Neural cell (in vitro differentiated cells): ENCODE results near the gene PTCH1. TPM values are rescaled to one million over a fixed set of nuclear protein-coding genes. Genes with fewer than 3 reads are reported as not detected.

Source experiments
- H2AFZ ChIP-seq: fragments of 200-600, 300-800 bp; sonication (generic), shearing (Covaris generic); 2 replicates; pipeline ENCODE4 v1.6.0; 2014; ENCODE audit warnings: low read depth, mild to moderate bottlenecking, antibody characterized with exemption, low read length, moderate library complexity
- H3F3A ChIP-seq: fragments of 200-600 bp; shearing (Covaris generic); 2 replicates; pipeline ENCODE4 v1.6.1; 2016; ENCODE audit warnings: mild to moderate bottlenecking, moderate library complexity, mixed read lengths, antibody characterized with exemption, low read length; ENCODE audit not compliant: insufficient read depth, poor library complexity, severe bottlenecking
- H3K27ac ChIP-seq: fragments of 200-600, 300-800 bp; sonication (generic), shearing (Covaris generic); 2 replicates; pipeline ENCODE4 v1.5.1; 2014; ENCODE audit warnings: mild to moderate bottlenecking, low read length, moderate library complexity
- H3K27me3 ChIP-seq: fragments of 300-800, 200-600 bp; sonication (generic), shearing (Covaris generic); 2 replicates; pipeline ENCODE4 v1.6.0; 2014; ENCODE audit warnings: mild to moderate bottlenecking, low read depth, low read length, moderate library complexity; ENCODE audit not compliant: insufficient read depth
- H3K36me3 ChIP-seq: fragments of 300-800, 200-600 bp; sonication (generic), shearing (Covaris generic); 2 replicates; pipeline ENCODE4 v1.5.1; 2014; ENCODE audit warnings: mild to moderate bottlenecking, antibody characterized with exemption, low read length, moderate library complexity; ENCODE audit not compliant: insufficient read depth
- H3K4me2 ChIP-seq: fragments of 300-800, 200-600 bp; sonication (generic), shearing (Covaris generic); 2 replicates; pipeline ENCODE4 v1.6.0; 2014; ENCODE audit warnings: mild to moderate bottlenecking, low read length
- H3K4me3 ChIP-seq: fragments of 300-800, 200-600 bp; sonication (generic), shearing (Covaris generic); 2 replicates; pipeline ENCODE4 v1.5.1; 2014; ENCODE audit warnings: mild to moderate bottlenecking, low read length, moderate library complexity
- H3K79me2 ChIP-seq: fragments of 200-600 bp; shearing (Covaris generic); replicated peaks from 2 replicates; pipeline ENCODE4 v1.6.0; 2014; ENCODE audit warnings: mild to moderate bottlenecking, low read length, moderate library complexity; ENCODE audit not compliant: insufficient read depth
- H3K9ac ChIP-seq: fragments of 300-800, 200-600 bp; sonication (generic), shearing (Covaris generic); 2 replicates; pipeline ENCODE4 v1.6.1; 2016; ENCODE audit warnings: mild to moderate bottlenecking, low read length, mixed read lengths
- H3K9me2 ChIP-seq: fragments of 200-600 bp; shearing (Covaris generic); 2 replicates; pipeline ENCODE4 v1.6.1; 2016; ENCODE audit warnings: mild to moderate bottlenecking, low read length, mixed read lengths; ENCODE audit not compliant: insufficient read depth
- H3K9me3 ChIP-seq: fragments of 200-600, 300-800 bp; sonication (generic), shearing (Covaris generic); 2 replicates; pipeline ENCODE4 v1.6.1; 2016; ENCODE audit warnings: mild to moderate bottlenecking, mixed run types, low read length, moderate library complexity, mixed read lengths
- H4K20me1 ChIP-seq: fragments of 200-600 bp; shearing (Covaris generic); 2 replicates; pipeline ENCODE4 v1.6.1; 2016; ENCODE audit warnings: mild to moderate bottlenecking, mixed run types; ENCODE audit not compliant: insufficient read depth
- CTCF ChIP-seq: fragments of 450-650 bp; IDR thresholded peaks from 2 replicates; pipeline ENCODE4 v1.5.1; 2014; ENCODE audit warnings: antibody characterized with exemption, mild to moderate bottlenecking, moderate library complexity; ENCODE audit not compliant: poor library complexity, severe bottlenecking
- EP300 ChIP-seq: fragments of 450-650 bp; conservative IDR thresholded peaks from 2 replicates; pipeline ENCODE4 v1.6.1; 2014; ENCODE audit warnings: antibody characterized with exemption, mild to moderate bottlenecking, moderate library complexity; ENCODE audit not compliant: poor library complexity, severe bottlenecking
- EZH2 ChIP-seq: fragments of 200-600, 300-800 bp; shearing (Covaris generic), sonication (generic); IDR thresholded peaks from 2 replicates; pipeline ENCODE4 v1.6.1; 2014; ENCODE audit warnings: antibody characterized with exemption, low read length, borderline replicate concordance, mild to moderate bottlenecking; ENCODE audit not compliant: insufficient read depth, poor library complexity, severe bottlenecking
- MXI1 ChIP-seq: fragments of 450-650 bp; conservative IDR thresholded peaks from 2 replicates; pipeline ENCODE4 v1.6.1; 2014; ENCODE audit warnings: antibody characterized with exemption, mild to moderate bottlenecking; ENCODE audit not compliant: poor library complexity, severe bottlenecking
- POLR2AphosphoS5 ChIP-seq: IDR thresholded peaks from 2 replicates; pipeline ENCODE4 v1.6.1; 2012
- RAD21 ChIP-seq: fragments of 450-650 bp; conservative IDR thresholded peaks from 2 replicates; pipeline ENCODE4 v1.6.1; 2014; ENCODE audit warnings: antibody characterized with exemption, mild to moderate bottlenecking, moderate library complexity
- REST ChIP-seq: IDR thresholded peaks from 2 replicates; pipeline ENCODE4 v1.6.1; 2012; ENCODE audit warnings: borderline replicate concordance
- SMC3 ChIP-seq: fragments of 450-650 bp; conservative IDR thresholded peaks from 2 replicates; pipeline ENCODE4 v1.6.1; 2014; ENCODE audit warnings: antibody characterized with exemption, mild to moderate bottlenecking, moderate library complexity; ENCODE audit not compliant: poor library complexity
- TAF1 ChIP-seq: IDR thresholded peaks from 2 replicates; pipeline ENCODE4 v1.6.1; 2012; ENCODE audit warnings: low read depth
- polyA plus RNA-seq: library from polyadenylated mRNA; depleted of rRNA; stranded (reverse); fragments of >200 nt; gene quantifications from 2 replicates; pipeline ENCODE4 v1.2.3, GENCODE V29; 2014

Gene PTCH1
- polyA plus RNA-seq, 1 donor from 2014 or later, result 15.6 TPM

GRCh38 chr9:95443301-95443700 lies 73.5 kb downstream of the PTCH1 start:
- no peaks in the 10 kb centered on the region for H3K9me2 ChIP-seq
- H3K4me3 ChIP-seq, result no peak overlapping the region
- H3K27ac ChIP-seq, result no peak overlapping the region
- H3K4me2 ChIP-seq, result no peak overlapping the region
- H3K36me3 ChIP-seq, result peaks cover 12% of the 10 kb centered on the region
- no peaks in the 10 kb centered on the region for H3K27me3 ChIP-seq
- TF ChIP-seq MXI1, result no peak
- H3K9me3 ChIP-seq, result no peaks in the 10 kb centered on the region
- no peaks in the 10 kb centered on the region for H4K20me1 ChIP-seq
- no peak overlapping the region for H3K9ac ChIP-seq
- H3F3A ChIP-seq, result no peaks in the 10 kb centered on the region
- H2AFZ ChIP-seq, result no peak overlapping the region
- H3K79me2 ChIP-seq, result no peaks in the 10 kb centered on the region

- H3K9me2 ChIP-seq, result no peaks in the 10 kb centered on the region
- no peaks in the 10 kb centered on the region for H3K79me2 ChIP-seq
- no peaks in the 10 kb centered on the region for H3F3A ChIP-seq
- no peak overlapping the region for H3K4me2 ChIP-seq
- no peaks in the 10 kb centered on the region for H3K9me3 ChIP-seq
- TF ChIP-seq RAD21, result no peak
- no peak for TF ChIP-seq EP300
- no peak for TF ChIP-seq SMC3
- TF ChIP-seq TAF1, result no peak
- no peak for TF ChIP-seq REST
- no peak for TF ChIP-seq CTCF
- TF ChIP-seq POLR2AphosphoS5, result no peak
- no peak for TF ChIP-seq EZH2
- TF ChIP-seq MXI1, result no peak
- H4K20me1 ChIP-seq, result no peaks in the 10 kb centered on the region
- H2AFZ ChIP-seq, result no peak overlapping the region
- no peaks in the 10 kb centered on the region for H3K36me3 ChIP-seq
- H3K4me3 ChIP-seq, result no peak overlapping the region
- no peak overlapping the region for H3K9ac ChIP-seq
- no peak overlapping the region for H3K27ac ChIP-seq
- H3K27me3 ChIP-seq, result no peaks in the 10 kb centered on the region
Observed at GRCh38 chr9:95441081-95441480, 75.7 kb downstream of the PTCH1 start.

- Histone ChIP-seq H3K9me3 (no peaks in the 10 kb centered on the region), H4K20me1 (no peaks in the 10 kb centered on the region), H3F3A (no peaks in the 10 kb centered on the region), H3K27ac (no peak overlapping the region), H3K4me2 (no peak overlapping the region), H3K9me2 (no peaks in the 10 kb centered on the region), H3K27me3 (no peaks in the 10 kb centered on the region), H3K36me3 (no peaks in the 10 kb centered on the region), H3K79me2 (no peaks in the 10 kb centered on the region), H3K9ac (no peak overlapping the region), H3K4me3 (no peak overlapping the region), H2AFZ (no peak overlapping the region)
- TF ChIP-seq POLR2AphosphoS5 (no peak), SMC3 (no peak), EP300 (no peak), TAF1 (no peak), REST (no peak), CTCF (no peak), RAD21 (no peak), EZH2 (no peak), MXI1 (no peak)
Observed at GRCh38 chr9:95440447-95440846, 76.3 kb downstream of the PTCH1 start.
